Measurements from ENCODE around the gene MVD. TPM values are rescaled to one million over a fixed set of nuclear protein-coding genes. Genes with fewer than 3 reads are reported as not detected.
A peak's percentile ranks its signal among the peaks of the same experiment; 100 is the strongest.

Gene MVD
- polyA plus RNA-seq, 3 donors, result 9.0 to 17.9 (median 12.2) TPM

DNA sequence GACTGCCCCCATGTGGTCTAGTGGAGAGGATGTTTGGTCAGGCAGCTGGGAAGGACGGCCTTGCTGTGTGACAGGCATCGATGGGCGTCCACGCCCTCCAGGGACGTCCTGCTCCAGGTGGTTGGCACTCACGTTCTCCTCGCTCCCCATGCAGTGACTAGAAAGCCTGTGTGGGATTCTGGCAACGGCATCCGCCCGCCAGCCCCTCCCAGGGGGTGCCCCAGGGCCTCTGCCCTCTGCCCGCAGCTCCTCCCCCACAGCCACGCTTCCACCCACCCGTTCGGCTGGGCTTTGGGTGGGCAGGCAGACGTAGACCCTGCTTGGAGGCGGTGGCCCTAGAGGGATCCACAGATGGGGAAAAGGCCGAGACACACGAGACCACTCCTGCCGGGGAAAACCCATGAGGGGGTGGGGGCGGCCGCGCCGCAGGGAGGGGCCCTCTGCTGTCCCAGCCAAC, 29.2 kb downstream of the MVD start:
- H3K4me3 Mint-ChIP-seq, result peak overlapping the region; percentile 69 to 85
- peak overlapping the region in 2 of 7 donors; percentile 25 to 75 for H3K27ac Mint-ChIP-seq
- peak overlapping the region; percentile 79 for H3K4me2 ChIP-seq (replicated peaks; ENCODE audit: extremely low read depth, low read length, poor library complexity, severe bottlenecking)
- H3K4me3 ChIP-seq (replicated peaks in 1 of 3; ENCODE audit: low read depth in 2 of 3, low read length in 3 of 3), result peak overlapping the region; percentile 40 to 77 (median 44)
- peaks cover 21 to 26% of the 10 kb centered on the region in 2 donors for H3K4me1 ChIP-seq (ENCODE audit: control insufficient read depth in 1 of 2, insufficient read depth in 2 of 2, low read length in 2 of 2)
- 17% methylated on average over 20 of the region's 23 CpGs for WGBS (ENCODE audit: insufficient coverage)
- peak overlapping the region; percentile 67 for H2AFZ ChIP-seq (ENCODE audit: insufficient read depth, low read depth, low read length, poor library complexity, severe bottlenecking)
- peaks cover 0 to 5% of the 10 kb centered on the region in 2 donors for H3K9me3 ChIP-seq (replicated peaks in 1 of 2; ENCODE audit: control insufficient read depth in 1 of 2, insufficient read depth in 1 of 2, low read length in 2 of 2)
- peaks cover 17% of the 10 kb centered on the region for H3K4me1 Mint-ChIP-seq
- peaks cover 24% of the 10 kb centered on the region for H4K20me1 ChIP-seq (ENCODE audit: insufficient read depth, low read length)
- H3K9ac ChIP-seq (ENCODE audit: insufficient read depth, low read length, poor library complexity, severe bottlenecking), result peak overlapping the region; percentile 65
- H3K27me3 ChIP-seq (ENCODE audit: control insufficient read depth in 2 of 2, insufficient read depth in 2 of 2, low read length in 2 of 2), result peaks cover 4 to 34% of the 10 kb centered on the region in 2 donors
- TF ChIP-seq, protein P1, sequence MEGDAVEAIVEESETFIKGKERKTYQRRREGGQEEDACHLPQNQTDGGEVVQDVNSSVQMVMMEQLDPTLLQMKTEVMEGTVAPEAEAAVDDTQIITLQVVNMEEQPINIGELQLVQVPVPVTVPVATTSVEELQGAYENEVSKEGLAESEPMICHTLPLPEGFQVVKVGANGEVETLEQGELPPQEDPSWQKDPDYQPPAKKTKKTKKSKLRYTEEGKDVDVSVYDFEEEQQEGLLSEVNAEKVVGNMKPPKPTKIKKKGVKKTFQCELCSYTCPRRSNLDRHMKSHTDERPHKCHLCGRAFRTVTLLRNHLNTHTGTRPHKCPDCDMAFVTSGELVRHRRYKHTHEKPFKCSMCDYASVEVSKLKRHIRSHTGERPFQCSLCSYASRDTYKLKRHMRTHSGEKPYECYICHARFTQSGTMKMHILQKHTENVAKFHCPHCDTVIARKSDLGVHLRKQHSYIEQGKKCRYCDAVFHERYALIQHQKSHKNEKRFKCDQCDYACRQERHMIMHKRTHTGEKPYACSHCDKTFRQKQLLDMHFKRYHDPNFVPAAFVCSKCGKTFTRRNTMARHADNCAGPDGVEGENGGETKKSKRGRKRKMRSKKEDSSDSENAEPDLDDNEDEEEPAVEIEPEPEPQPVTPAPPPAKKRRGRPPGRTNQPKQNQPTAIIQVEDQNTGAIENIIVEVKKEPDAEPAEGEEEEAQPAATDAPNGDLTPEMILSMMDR (IDR thresholded peaks at IDR 0.05), result peak; percentile 46
- intact Hi-C loops (cut with micrococcal nuclease), result loop anchor here in 1 of 2 donors (10.0 kb wide), 1 partner anchor 51 kb away; the partner anchor contains the start of gene SNAI3
- no peak overlapping the region for H3K27ac ChIP-seq (ENCODE audit: low read depth in 1 of 2, low read length in 2 of 2)
- no peaks in the 10 kb centered on the region for H3K79me2 ChIP-seq (ENCODE audit: insufficient read depth, low read length)
- DNase-seq, result peak in 2 of 3 donors; percentile 28 to 59
- H3K27me3 Mint-ChIP-seq (ENCODE audit: low read depth in 3 of 3), result peaks cover 28 to 50% (median 35%) of the 10 kb centered on the region in 3 donors
- H3K9me3 Mint-ChIP-seq, result peaks cover 0 to 7% (median 5%) of the 10 kb centered on the region in 7 donors
- peaks cover 30 to 46% of the 10 kb centered on the region in 2 donors for H3K36me3 Mint-ChIP-seq
- H3K36me3 ChIP-seq (replicated peaks in 1 of 2; ENCODE audit: control insufficient read depth in 1 of 2, insufficient read depth in 2 of 2, low read length in 2 of 2), result peaks cover 28 to 34% of the 10 kb centered on the region in 2 donors

DNA sequence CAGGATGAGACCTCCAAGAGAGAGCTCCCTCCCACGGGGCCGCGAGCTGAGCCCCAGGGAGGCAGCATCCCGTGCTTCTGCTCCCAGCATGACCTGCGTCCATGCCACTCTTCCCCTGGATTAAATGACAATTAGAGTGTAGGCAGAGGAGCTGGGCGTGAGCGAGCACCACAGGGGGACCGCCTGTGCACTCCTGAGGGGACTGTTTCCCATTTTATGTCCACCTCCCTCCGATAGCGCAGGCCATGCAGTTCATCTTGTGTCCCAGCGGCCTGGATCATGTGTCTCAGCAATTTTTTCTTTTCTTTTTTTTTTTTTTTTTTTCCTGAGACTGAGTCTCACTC, 30.3 kb downstream of the MVD start:
- Histone ChIP-seq H2AFZ (ENCODE audit: insufficient read depth, low read depth, low read length, poor library complexity, severe bottlenecking) (no peak overlapping the region), H4K20me1 (ENCODE audit: insufficient read depth, low read length) (peaks cover 23% of the 10 kb centered on the region), H3K27ac (ENCODE audit: low read depth in 1 of 2, low read length in 2 of 2) (no peak overlapping the region), H3K9me3 (replicated peaks in 1 of 2; ENCODE audit: control insufficient read depth in 1 of 2, insufficient read depth in 1 of 2, low read length in 2 of 2) (no peaks in the 10 kb centered on the region), H3K27me3 (ENCODE audit: control insufficient read depth in 2 of 2, insufficient read depth in 2 of 2, low read length in 2 of 2) (peaks cover 0 to 23% of the 10 kb centered on the region in 2 donors), H3K4me2 (replicated peaks; ENCODE audit: extremely low read depth, low read length, poor library complexity, severe bottlenecking) (no peak overlapping the region), H3K4me1 (ENCODE audit: control insufficient read depth in 1 of 2, insufficient read depth in 2 of 2, low read length in 2 of 2) (peaks cover 21 to 26% of the 10 kb centered on the region in 2 donors), H3K36me3 (replicated peaks in 1 of 2; ENCODE audit: control insufficient read depth in 1 of 2, insufficient read depth in 2 of 2, low read length in 2 of 2) (peaks cover 38 to 46% of the 10 kb centered on the region in 2 donors), H3K79me2 (ENCODE audit: insufficient read depth, low read length) (no peaks in the 10 kb centered on the region), H3K9ac (ENCODE audit: insufficient read depth, low read length, poor library complexity, severe bottlenecking) (no peak overlapping the region), H3K4me3 (replicated peaks in 1 of 3; ENCODE audit: low read depth in 2 of 3, low read length in 3 of 3) (no peak overlapping the region)
- peak overlapping the region in 1 of 7 donors; percentile 58 for H3K27ac Mint-ChIP-seq
- peaks cover 20 to 39% (median 25%) of the 10 kb centered on the region in 3 donors for H3K27me3 Mint-ChIP-seq (ENCODE audit: low read depth in 3 of 3)
- H3K9me3 Mint-ChIP-seq, result peaks cover 0 to 5% (median 2%) of the 10 kb centered on the region in 7 donors
- TF ChIP-seq, protein P1 (IDR thresholded peaks at IDR 0.05), result no peak
- peaks cover 15% of the 10 kb centered on the region for H3K4me1 Mint-ChIP-seq
- WGBS (ENCODE audit: insufficient coverage), result 97% methylated on average over 11 of the region's 11 CpGs
- intact Hi-C loops (cut with micrococcal nuclease), result loop anchor here in 1 of 2 donors (10.0 kb wide), 1 partner anchor 52 kb away; the partner anchor contains the start of gene SNAI3
- H3K36me3 Mint-ChIP-seq, result peaks cover 41 to 57% of the 10 kb centered on the region in 2 donors
- H3K4me3 Mint-ChIP-seq, result no peak overlapping the region
- DNase-seq, result no peak

Data from CD14-positive monocyte (primary cell).